A549 (cell line): ENCODE data around the gene EP300. TPM values are rescaled to one million over a fixed set of nuclear protein-coding genes. Genes with fewer than 3 reads are reported as not detected.

Experiments
- ATAC-seq, 2 experiments: fragments of 200-7000 bp in 1 of 2; fragments of >200 bp in 1 of 2; cut with Nextera tagmentation in 1 of 2; cut with Tn5 transposase in 1 of 2; 3 replicates each; pipeline versions ENCODE4 v1.8.0 to v1.9.1; 2018 to 2020; ENCODE audit warnings: mild to moderate bottlenecking in 1 of 2, moderate library complexity in 1 of 2
- CTCF ChIA-PET: fragments of 300-600 bp; sonication (Branson Sonifier 250); formaldehyde crosslinking; extraction: SDS; loops from one replicate; lab custom pipeline; 2021; ENCODE audit warnings: antibody characterized with exemption, inconsistent platforms; lab: Yijun Ruan, JAX
- POLR2A ChIA-PET: fragments of 350-600 bp; formaldehyde crosslinking; extraction: SDS; loops from one replicate; lab custom pipeline; 2021; ENCODE audit warnings: antibody characterized with exemption, inconsistent platforms; lab: Yijun Ruan, JAX
- DNase-seq, 2 experiments: peaks; one replicate each; pipeline versions ENCODE4 v3.0.0 to v3.0.0-alpha.2; 2011 to 2016; ENCODE audit warnings: low read depth in 1 of 2, low spot score in 1 of 2
- FAIRE-seq: peaks from 2 replicates; lab custom pipeline; 2011; peaks lifted over from hg19 to GRCh38; lab: Jason Lieb, UNC
- H3K27ac ChIP-seq, 2 experiments: fragments of >200 bp; sonication (Bioruptor Twin); formaldehyde crosslinking; 3 replicates each; pipeline ENCODE4 v1.5.1; 2016 to 2017
- H3K4me1 ChIP-seq: fragments of >200 bp; sonication (Bioruptor Twin); formaldehyde crosslinking; 3 replicates; pipeline ENCODE4 v1.6.1; 2016
- H3K4me2 ChIP-seq: fragments of >200 bp; sonication (Bioruptor Twin); formaldehyde crosslinking; 3 replicates; pipeline ENCODE4 v1.6.1; 2016
- H3K4me3 ChIP-seq: fragments of >200 bp; sonication (Bioruptor Twin); formaldehyde crosslinking; 3 replicates; pipeline ENCODE4 v1.5.1; 2016
- H3K9me3 ChIP-seq: fragments of >200 bp; sonication (Bioruptor Twin); formaldehyde crosslinking; 3 replicates; pipeline ENCODE4 v1.6.1; 2016
- BCL3 ChIP-seq: fragments of >200 bp; sonication (Bioruptor Twin); formaldehyde crosslinking; IDR thresholded peaks from 3 replicates; pipeline ENCODE4 v1.6.1; 2016
- BHLHE40 ChIP-seq: IDR thresholded peaks from 2 replicates; pipeline ENCODE4 v1.6.1; 2012; ENCODE audit warnings: low read depth, low read length, inconsistent platforms
- CBX2 ChIP-seq: fragments of 200-600 bp; sonication (generic); IDR thresholded peaks from 2 replicates; pipeline ENCODE4 v1.6.1; 2016; ENCODE audit warnings: low read depth, mild to moderate bottlenecking, borderline replicate concordance
- CBX8 ChIP-seq: fragments of 200-600 bp; sonication (generic); IDR thresholded peaks from 2 replicates; pipeline ENCODE4 v1.6.1; 2016
- CEBPB ChIP-seq, 2 experiments: fragments of >200 bp in 1 of 2; sonication (Bioruptor Twin) in 1 of 2; formaldehyde crosslinking in 1 of 2; IDR thresholded peaks; 2 replicates each; pipeline ENCODE4 v1.6.1; 2012 to 2016
- CHD4 ChIP-seq: fragments of 200-600 bp; sonication (generic); IDR thresholded peaks from 2 replicates; pipeline ENCODE4 v1.6.1; 2016; ENCODE audit warnings: antibody characterized with exemption, mild to moderate bottlenecking, borderline replicate concordance
- ESRRA ChIP-seq: fragments of 150-350 bp; IDR thresholded peaks from 2 replicates; pipeline ENCODE4 v1.6.1; 2014; ENCODE audit warnings: mild to moderate bottlenecking, low read length, borderline replicate concordance
- FOSL2 ChIP-seq, 2 experiments: fragments of 450-650 bp in 1 of 2; fragments of >200 bp in 1 of 2; sonication (Bioruptor Twin) in 1 of 2; formaldehyde crosslinking; IDR thresholded peaks; 2 replicates each; pipeline versions ENCODE4 v1.5.0 to v1.6.1; 2016 to 2020; ENCODE audit warnings: mild to moderate bottlenecking in 1 of 2, moderate library complexity in 1 of 2
- HDAC2 ChIP-seq: fragments of 200-600 bp; sonication (generic); IDR thresholded peaks from 2 replicates; pipeline ENCODE4 v1.6.1; 2016
- HOXB13 ChIP-seq: fragments of 250-450 bp; sonication (Bioruptor Pico); IDR thresholded peaks from 2 replicates; pipeline ENCODE4 v1.5.0; 2020; ENCODE audit warnings: low read depth, mild to moderate bottlenecking, moderate library complexity
- HOXB5 ChIP-seq: fragments of 250-450 bp; sonication (Bioruptor Pico); IDR thresholded peaks from 2 replicates; pipeline ENCODE4 v1.5.0; 2020; ENCODE audit warnings: mild to moderate bottlenecking, moderate library complexity
- JUN ChIP-seq, 2 experiments: fragments of >200 bp; sonication (Bioruptor Twin); formaldehyde crosslinking; IDR thresholded peaks; 2 replicates in 1 of 2; 3 replicates in 1 of 2; pipeline ENCODE4 v1.6.1; 2016 to 2017
- MAFK ChIP-seq: fragments of 450-650 bp; IDR thresholded peaks from 2 replicates; pipeline ENCODE4 v1.6.1; 2014; ENCODE audit not compliant: partially characterized antibody
- MAZ ChIP-seq: fragments of 150-350 bp; IDR thresholded peaks from 2 replicates; pipeline ENCODE4 v1.6.1; 2014; ENCODE audit warnings: antibody characterized with exemption, low read depth, low read length, borderline replicate concordance
- NPAS2 ChIP-seq: fragments of 250-450 bp; sonication (Bioruptor Pico); IDR thresholded peaks from 2 replicates; pipeline ENCODE4 v1.8.0; 2022; ENCODE audit warnings: mild to moderate bottlenecking, moderate library complexity, borderline replicate concordance
- POLR2A ChIP-seq: IDR thresholded peaks from 2 replicates; pipeline ENCODE4 v1.6.1; 2012; ENCODE audit warnings: mild to moderate bottlenecking, low read length
- POLR2AphosphoS2 ChIP-seq: conservative IDR thresholded peaks from 2 replicates; pipeline ENCODE4 v1.6.1; 2012; ENCODE audit warnings: low read length, improper control_type of control experiment, inconsistent platforms
- RNF2 ChIP-seq: fragments of 200-600 bp; sonication (generic); IDR thresholded peaks from 2 replicates; pipeline ENCODE4 v1.6.1; 2016; ENCODE audit warnings: low read depth, mild to moderate bottlenecking, antibody characterized with exemption, moderate library complexity, borderline replicate concordance
- ZNF302 ChIP-seq: fragments of 250-450 bp; sonication (Bioruptor Pico); IDR thresholded peaks from 2 replicates; pipeline ENCODE4 v1.9.0; 2021; ENCODE audit warnings: inconsistent platforms, mild to moderate bottlenecking, moderate library complexity
- ZSCAN20 ChIP-seq: fragments of 250-450 bp; sonication (Bioruptor Pico); IDR thresholded peaks from 2 replicates; pipeline ENCODE4 v1.8.0; 2022; ENCODE audit warnings: mild to moderate bottlenecking, moderate library complexity
- WGBS: methylation state at CpG from one replicate; pipeline ENCODE4 v1.1.6; 2017; ENCODE audit errors: missing lambda C conversion rate; 5-methylcytosine and 5-hydroxymethylcytosine counted together
- polyA plus RNA-seq, 4 experiments: library from polyadenylated mRNA; depleted of rRNA in 3 of 4; stranded (reverse); fragments of >200 nt; fragmentation: RNase III in 1 of 4; extraction: RNeasy Plus Mini Kit Qiagen cat#74134 plus additional on column Dnase treatment in 1 of 4; gene quantifications; 2 replicates in 3 of 4; 3 replicates in 1 of 4; pipeline ENCODE4 v1.2.3, GENCODE V29; 2011 to 2017
- small RNA-seq, 6 experiments: library from RNA; depleted of rRNA; stranded (forward); fragments of <200 nt; gene quantifications; one replicate each; pipeline ENCODE3, GENCODE V24; 2012

Gene EP300
- polyA plus RNA-seq, 2 of the 4 experiments (the other 2 are of a cell fraction): 15.5 to 18.2 TPM

GRCh38 chr22:41226723-41227655 is 134.6 kb downstream of the EP300 start:
- no peak for FAIRE-seq
- H3K4me2 ChIP-seq: no peak overlapping the region
- 94% methylated on average over 16 of the region's 26 CpGs for WGBS
- POLR2A ChIA-PET: no interaction called here
- H3K27ac ChIP-seq: no peak overlapping the region
- TF ChIP-seq NPAS2 (no peak), BCL3 (no peak), ZNF302 (CRISPR knock-in tag) (no peak), POLR2AphosphoS2 (no peak), RNF2 (no peak), MAZ (no peak), CBX2 (no peak), POLR2A (no peak)
- TF ChIP-seq, all 56 proteins: peak for 0
- Histone ChIP-seq H3K4me3 (no peak overlapping the region), H3K9me3 (no peaks in the 10 kb centered on the region), H3K4me1 (no peaks in the 10 kb centered on the region)
- no peak for DNase-seq
- no peak for ATAC-seq
- CTCF ChIA-PET: interaction anchor here (0.6 to 0.9 kb wide), 2 partner anchors 304 to 313 kb away, joined by 3 read pairs; no protein-coding TSS in a partner anchor

- H3K4me3 ChIP-seq: no peak overlapping the region
- CTCF ChIA-PET: interaction anchor here (0.7 kb wide), 1 partner anchor 64 kb away, joined by 3 read pairs; no protein-coding TSS in a partner anchor
- DNase-seq: no peak
- POLR2A ChIA-PET: no interaction called here
- H3K27ac ChIP-seq: no peak overlapping the region
- no peak overlapping the region for H3K4me2 ChIP-seq
- WGBS: 81% methylated on average over 6 of the region's 6 CpGs
- no peaks in the 10 kb centered on the region for H3K9me3 ChIP-seq
- ATAC-seq: no peak
- FAIRE-seq: no peak
- 0 out of 3 replicates have a peak, but pooled peaks cover 4% of the 10 kb centered on the region for H3K4me1 ChIP-seq
- no peak for TF ChIP-seq JUN (IDR thresholded peaks at IDR 0.05)
- no peak for TF ChIP-seq CHD4
- TF ChIP-seq HOXB13 (CRISPR knock-in tag): no peak
- TF ChIP-seq ZSCAN20 (CRISPR knock-in tag): no peak
- TF ChIP-seq CEBPB (IDR thresholded peaks at IDR 0.05): no peak
- no peak for TF ChIP-seq FOSL2 (IDR thresholded peaks at IDR 0.05)
- no peak for TF ChIP-seq FOSL2 (CRISPR knock-in tag; IDR thresholded peaks at IDR 0.05)
- TF ChIP-seq HOXB5 (CRISPR knock-in tag): no peak
- no peak for TF ChIP-seq CBX8
- no peak for TF ChIP-seq MAFK
- TF ChIP-seq NPAS2: no peak
- TF ChIP-seq HDAC2: no peak
- TF ChIP-seq BHLHE40: no peak
- TF ChIP-seq ESRRA: no peak
Measured at GRCh38 chr22:41229215-41229614, 136.8 kb downstream of the EP300 start.

Small RNA genes within 50 kb of the gene (small RNA-seq; reads per million reads assigned to genes)
- 0 reads per million in 6 experiments for gene RF00019
- 0 reads per million in 6 experiments for gene RNU6-375P

Other genes starting within 250 kb of the EP300 start
- gene ST13, start 236.0 kb upstream of the EP300 start, polyA plus RNA-seq (2011; rRNA removed): 114 and 181 TPM in 2 replicates
- 212 to 227 TPM (median 220 TPM) in 3 replicates for gene ST13, start 236.0 kb upstream of the EP300 start, polyA plus RNA-seq (2017; fragmentation: RNase III; extraction: RNeasy Plus Mini Kit Qiagen cat#74134 plus additional on column Dnase treatment)
- gene XPNPEP3, start 235.4 kb upstream of the EP300 start, polyA plus RNA-seq (2011; rRNA removed): 23.3 and 23.6 TPM in 2 replicates
- gene XPNPEP3, start 235.4 kb upstream of the EP300 start, polyA plus RNA-seq (2017; fragmentation: RNase III; extraction: RNeasy Plus Mini Kit Qiagen cat#74134 plus additional on column Dnase treatment): 10.4 to 12.7 TPM (median 12.7 TPM) in 3 replicates
- not detected in 2 replicates for gene DNAJB7, start 230.5 kb upstream of the EP300 start, polyA plus RNA-seq (2011; rRNA removed)
- not detected in 3 replicates for gene DNAJB7, start 230.5 kb upstream of the EP300 start, polyA plus RNA-seq (2017; fragmentation: RNase III; extraction: RNeasy Plus Mini Kit Qiagen cat#74134 plus additional on column Dnase treatment)
- 70.7 and 82.3 TPM in 2 replicates for gene RBX1, start 141.2 kb upstream of the EP300 start, polyA plus RNA-seq (2011; rRNA removed)
- 61.3 to 63.1 TPM (median 61.7 TPM) in 3 replicates for gene RBX1, start 141.2 kb upstream of the EP300 start, polyA plus RNA-seq (2017; fragmentation: RNase III; extraction: RNeasy Plus Mini Kit Qiagen cat#74134 plus additional on column Dnase treatment)
- gene L3MBTL2, start 112.7 kb downstream of the EP300 start, polyA plus RNA-seq (2011; rRNA removed): 17.0 and 17.3 TPM in 2 replicates
- gene L3MBTL2, start 112.7 kb downstream of the EP300 start, polyA plus RNA-seq (2017; fragmentation: RNase III; extraction: RNeasy Plus Mini Kit Qiagen cat#74134 plus additional on column Dnase treatment): 14.5 to 15.9 TPM (median 15.5 TPM) in 3 replicates
- not detected in 2 replicates for gene CHADL, start 148.3 kb downstream of the EP300 start, polyA plus RNA-seq (2011; rRNA removed)
- not detected in 3 replicates for gene CHADL, start 148.3 kb downstream of the EP300 start, polyA plus RNA-seq (2017; fragmentation: RNase III; extraction: RNeasy Plus Mini Kit Qiagen cat#74134 plus additional on column Dnase treatment)
- 43.0 and 44.9 TPM in 2 replicates for gene RANGAP1, start 193.6 kb downstream of the EP300 start, polyA plus RNA-seq (2011; rRNA removed)
- 66.5 to 81.3 TPM (median 75.1 TPM) in 3 replicates for gene RANGAP1, start 193.6 kb downstream of the EP300 start, polyA plus RNA-seq (2017; fragmentation: RNase III; extraction: RNeasy Plus Mini Kit Qiagen cat#74134 plus additional on column Dnase treatment)
- gene ZC3H7B, start 208.9 kb downstream of the EP300 start, polyA plus RNA-seq (2011; rRNA removed): 12.4 and 13.5 TPM in 2 replicates
- gene ZC3H7B, start 208.9 kb downstream of the EP300 start, polyA plus RNA-seq (2017; fragmentation: RNase III; extraction: RNeasy Plus Mini Kit Qiagen cat#74134 plus additional on column Dnase treatment): 22.8 to 23.5 TPM (median 23.5 TPM) in 3 replicates